RWPE2 (cell line): ENCODE results near the gene FMN1.

Source experiments
- ATAC-seq: fragments of 200-7000 bp; cut with Tn5 transposase; 3 replicates; pipeline ENCODE4 v1.9.1; 2021; ENCODE audit warnings: low read depth
- DNase-seq: peaks from one replicate; pipeline ENCODE4 v3.0.0-alpha.2; 2020; ENCODE audit warnings: low spot score
- H3K27ac ChIP-seq: fragments of 450-650 bp; 2 replicates; pipeline ENCODE4 v1.5.1; 2017; ENCODE audit warnings: mild to moderate bottlenecking; ENCODE audit not compliant: poor library complexity, severe bottlenecking
- H3K27me3 ChIP-seq: fragments of 250-450 bp; sonication (Bioruptor Pico); 2 replicates; pipeline ENCODE4 v1.5.1; 2021; ENCODE audit warnings: mild to moderate bottlenecking, moderate library complexity; ENCODE audit not compliant: insufficient read depth, poor library complexity, severe bottlenecking
- H3K36me3 ChIP-seq: fragments of 250-450 bp; sonication (Bioruptor Pico); 2 replicates; pipeline ENCODE4 v1.5.1; 2020; ENCODE audit warnings: low read depth, mild to moderate bottlenecking, moderate library complexity
- H3K4me1 ChIP-seq: fragments of 250-450 bp; sonication (Bioruptor Pico); 2 replicates; pipeline ENCODE4 v1.5.1; 2021; ENCODE audit warnings: mild to moderate bottlenecking, moderate library complexity; ENCODE audit not compliant: insufficient read depth, poor library complexity, severe bottlenecking
- H3K4me3 ChIP-seq: fragments of 250-450 bp; sonication (Bioruptor Pico); 2 replicates; pipeline ENCODE4 v1.5.1; 2021; ENCODE audit warnings: mild to moderate bottlenecking, moderate library complexity; ENCODE audit not compliant: severe bottlenecking
- H3K9me3 ChIP-seq: fragments of 250-450 bp; sonication (Bioruptor Pico); 2 replicates; pipeline ENCODE4 v1.5.1; 2021; ENCODE audit warnings: mild to moderate bottlenecking, moderate library complexity; ENCODE audit not compliant: severe bottlenecking
- CTCF ChIP-seq: fragments of 450-650 bp; IDR thresholded peaks from one replicate; pipeline ENCODE4 v1.5.1; 2017; ENCODE audit warnings: mild to moderate bottlenecking, moderate library complexity; ENCODE audit not compliant: poor library complexity, severe bottlenecking

Gene FMN1

GRCh38 chr15:33200444-33200843, 5.9 kb upstream of the FMN1 start:
- no peak for DNase-seq
- no peak for ATAC-seq

GRCh38 chr15:33198541-33198940, 4.0 kb upstream of the FMN1 start:
- ATAC-seq = no peak

More at GRCh38 chr15:33200444-33200843, 5.9 kb upstream of the FMN1 start:
- TF ChIP-seq CTCF = no peak
- no peaks in the 10 kb centered on the region for H3K27me3 ChIP-seq
- H3K9me3 ChIP-seq = no peaks in the 10 kb centered on the region
- no peaks in the 10 kb centered on the region for H3K36me3 ChIP-seq
- H3K27ac ChIP-seq = no peak overlapping the region
- H3K4me3 ChIP-seq = no peak overlapping the region
- H3K4me1 ChIP-seq = peaks cover 15% of the 10 kb centered on the region

GRCh38 chr15:33197636-33198035, 3.1 kb upstream of the FMN1 start:
- DNase-seq (no peak), ATAC-seq (no peak)
- H3K27ac ChIP-seq = no peak overlapping the region
- no peaks in the 10 kb centered on the region for H3K9me3 ChIP-seq
- no peak overlapping the region for H3K4me3 ChIP-seq
- H3K36me3 ChIP-seq = no peaks in the 10 kb centered on the region
- TF ChIP-seq CTCF = no peak
- H3K4me1 ChIP-seq = peaks cover 15% of the 10 kb centered on the region
- no peaks in the 10 kb centered on the region for H3K27me3 ChIP-seq

More at GRCh38 chr15:33198541-33198940, 4.0 kb upstream of the FMN1 start:
- DNase-seq = no peak
- Histone ChIP-seq H3K27ac (no peak overlapping the region), H3K4me3 (no peak overlapping the region), H3K4me1 (peaks cover 15% of the 10 kb centered on the region), H3K27me3 (no peaks in the 10 kb centered on the region), H3K9me3 (no peaks in the 10 kb centered on the region), H3K36me3 (no peaks in the 10 kb centered on the region)
- no peak for TF ChIP-seq CTCF

- DNase-seq (no peak), ATAC-seq (no peak; the same call in 2 of the 3 replicates)
- Histone ChIP-seq H3K36me3 (no peaks in the 10 kb centered on the region), H3K9me3 (no peaks in the 10 kb centered on the region), H3K27me3 (no peaks in the 10 kb centered on the region), H3K27ac (no peak overlapping the region), H3K4me1 (no peaks in the 10 kb centered on the region), H3K4me3 (peak overlapping the region; percentile 39)
- TF ChIP-seq CTCF = no peak
Measured at GRCh38 chr15:33194237-33194636, 277 bp downstream of the FMN1 start.

GRCh38 chr15:33191591-33191990, 2.9 kb downstream of the FMN1 start:
- no peaks in the 10 kb centered on the region for H3K4me1 ChIP-seq
- no peak for ATAC-seq
- H3K27ac ChIP-seq = no peak overlapping the region
- no peak overlapping the region for H3K4me3 ChIP-seq
- no peaks in the 10 kb centered on the region for H3K27me3 ChIP-seq
- no peaks in the 10 kb centered on the region for H3K36me3 ChIP-seq
- DNase-seq = no peak
- no peaks in the 10 kb centered on the region for H3K9me3 ChIP-seq
- TF ChIP-seq CTCF = no peak
